HEK293T (cell line): Measurements from ENCODE around the gene HAGH.

ENCODE experiments used
- FOXA1 ChIP-seq: fragments of 450-650 bp; IDR thresholded peaks from 2 replicates; pipeline ENCODE4 v1.6.1; 2016; ENCODE audit warnings: mild to moderate bottlenecking
- FOXK2 ChIP-seq: fragments of 450-650 bp; IDR thresholded peaks from 2 replicates; pipeline ENCODE4 v1.6.1; 2016; ENCODE audit warnings: mild to moderate bottlenecking
- FOXM1 ChIP-seq: fragments of 450-650 bp; IDR thresholded peaks from 2 replicates; pipeline ENCODE4 v1.6.1; 2017; ENCODE audit warnings: mild to moderate bottlenecking, borderline replicate concordance
- HDGF ChIP-seq: fragments of 450-650 bp; IDR thresholded peaks from 2 replicates; pipeline ENCODE4 v1.6.1; 2017; ENCODE audit warnings: antibody characterized with exemption, borderline replicate concordance
- LEF1 ChIP-seq: fragments of 450-650 bp; IDR thresholded peaks from 2 replicates; pipeline ENCODE4 v1.6.1; 2017; ENCODE audit warnings: mild to moderate bottlenecking, borderline replicate concordance
- SP1 ChIP-seq: fragments of 450-650 bp; IDR thresholded peaks from 2 replicates; pipeline ENCODE4 v1.6.1; 2017
- SUZ12 ChIP-seq: fragments of 450-650 bp; IDR thresholded peaks from 2 replicates; pipeline ENCODE4 v1.6.1; 2016; ENCODE audit warnings: mild to moderate bottlenecking
- TARDBP ChIP-seq: fragments of 450-650 bp; IDR thresholded peaks from 2 replicates; pipeline ENCODE4 v1.6.1; 2016
- ZNF384 ChIP-seq: fragments of 450-650 bp; IDR thresholded peaks from 2 replicates; pipeline ENCODE4 v1.6.1; 2016
- TF ChIP-seq, protein P1 (sequence below): fragments of 450-650 bp; IDR thresholded peaks from 2 replicates; pipeline ENCODE4 v1.6.1; 2016

DNA sequence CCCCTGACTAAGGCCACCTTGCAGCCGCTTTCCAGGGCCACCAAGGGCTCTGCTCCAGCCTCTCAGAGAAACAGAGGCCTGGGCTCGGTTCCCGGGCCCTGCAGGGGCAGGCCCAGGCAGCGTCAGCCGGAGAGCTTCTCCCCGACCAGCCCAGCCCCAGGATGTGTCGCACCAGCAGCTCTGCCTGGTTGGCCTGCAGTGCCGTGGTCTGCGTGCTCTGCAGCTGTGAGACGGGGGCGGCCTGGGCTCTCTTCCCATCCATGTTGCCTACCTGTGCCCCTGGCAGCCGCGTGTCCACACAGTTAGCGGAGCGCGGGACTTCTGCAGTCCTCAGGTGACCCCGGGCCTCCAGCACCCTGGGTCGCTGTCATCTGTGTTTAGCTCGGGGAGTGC lies 37.9 kb downstream of the HAGH start:
- TF ChIP-seq SUZ12 (no peak), HDGF (no peak), FOXM1 (no peak), SP1 (no peak), TARDBP (no peak), ZNF384 (no peak), FOXK2 (no peak), FOXA1 (no peak), LEF1 (no peak)
- TF ChIP-seq, protein P1, sequence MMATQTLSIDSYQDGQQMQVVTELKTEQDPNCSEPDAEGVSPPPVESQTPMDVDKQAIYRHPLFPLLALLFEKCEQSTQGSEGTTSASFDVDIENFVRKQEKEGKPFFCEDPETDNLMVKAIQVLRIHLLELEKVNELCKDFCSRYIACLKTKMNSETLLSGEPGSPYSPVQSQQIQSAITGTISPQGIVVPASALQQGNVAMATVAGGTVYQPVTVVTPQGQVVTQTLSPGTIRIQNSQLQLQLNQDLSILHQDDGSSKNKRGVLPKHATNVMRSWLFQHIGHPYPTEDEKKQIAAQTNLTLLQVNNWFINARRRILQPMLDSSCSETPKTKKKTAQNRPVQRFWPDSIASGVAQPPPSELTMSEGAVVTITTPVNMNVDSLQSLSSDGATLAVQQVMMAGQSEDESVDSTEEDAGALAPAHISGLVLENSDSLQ, result no peak
